ENCODE results near the gene JMJD1C. TPM values are rescaled to one million over a fixed set of nuclear protein-coding genes. Genes with fewer than 3 reads are reported as not detected.

Gene JMJD1C, protein sequence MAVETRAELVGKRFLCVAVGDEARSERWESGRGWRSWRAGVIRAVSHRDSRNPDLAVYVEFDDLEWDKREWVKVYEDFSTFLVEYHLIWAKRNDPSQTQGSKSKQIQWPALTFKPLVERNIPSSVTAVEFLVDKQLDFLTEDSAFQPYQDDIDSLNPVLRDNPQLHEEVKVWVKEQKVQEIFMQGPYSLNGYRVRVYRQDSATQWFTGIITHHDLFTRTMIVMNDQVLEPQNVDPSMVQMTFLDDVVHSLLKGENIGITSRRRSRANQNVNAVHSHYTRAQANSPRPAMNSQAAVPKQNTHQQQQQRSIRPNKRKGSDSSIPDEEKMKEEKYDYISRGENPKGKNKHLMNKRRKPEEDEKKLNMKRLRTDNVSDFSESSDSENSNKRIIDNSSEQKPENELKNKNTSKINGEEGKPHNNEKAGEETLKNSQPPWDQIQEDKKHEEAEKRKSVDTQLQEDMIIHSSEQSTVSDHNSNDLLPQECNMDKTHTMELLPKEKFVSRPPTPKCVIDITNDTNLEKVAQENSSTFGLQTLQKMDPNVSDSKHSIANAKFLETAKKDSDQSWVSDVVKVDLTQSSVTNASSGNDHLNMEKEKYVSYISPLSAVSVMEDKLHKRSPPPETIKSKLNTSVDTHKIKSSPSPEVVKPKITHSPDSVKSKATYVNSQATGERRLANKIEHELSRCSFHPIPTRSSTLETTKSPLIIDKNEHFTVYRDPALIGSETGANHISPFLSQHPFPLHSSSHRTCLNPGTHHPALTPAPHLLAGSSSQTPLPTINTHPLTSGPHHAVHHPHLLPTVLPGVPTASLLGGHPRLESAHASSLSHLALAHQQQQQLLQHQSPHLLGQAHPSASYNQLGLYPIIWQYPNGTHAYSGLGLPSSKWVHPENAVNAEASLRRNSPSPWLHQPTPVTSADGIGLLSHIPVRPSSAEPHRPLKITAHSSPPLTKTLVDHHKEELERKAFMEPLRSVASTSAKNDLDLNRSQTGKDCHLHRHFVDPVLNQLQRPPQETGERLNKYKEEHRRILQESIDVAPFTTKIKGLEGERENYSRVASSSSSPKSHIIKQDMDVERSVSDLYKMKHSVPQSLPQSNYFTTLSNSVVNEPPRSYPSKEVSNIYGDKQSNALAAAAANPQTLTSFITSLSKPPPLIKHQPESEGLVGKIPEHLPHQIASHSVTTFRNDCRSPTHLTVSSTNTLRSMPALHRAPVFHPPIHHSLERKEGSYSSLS (N-terminal part only)
- 100 to 1,000 TPM in 2 of 9 donors, 10 to 100 TPM in 7; 36.0 to 124 (median 61.4) TPM for total RNA-seq
- polyA plus RNA-seq = 10 to 100 TPM; 36.1 to 64.4 (median 48.1) TPM
- long read RNA-seq, donor 1, partial matches to known transcripts = 16 of 32 reads
- long read RNA-seq, donor 1, other reads (novel, unspliced or antisense) = 12 of 32 reads
- long read RNA-seq, donor 2, partial matches to known transcripts = 7 of 11 reads
- long read RNA-seq, donor 2, other reads (novel, unspliced or antisense) = 0 of 11 reads
- long read RNA-seq, donor 3, partial matches to known transcripts = 0 of 1 reads
- long read RNA-seq, donor 3, other reads (novel, unspliced or antisense) = 0 of 1 reads
- long read RNA-seq, donor 4, partial matches to known transcripts = 7 of 18 reads
- long read RNA-seq, donor 4, other reads (novel, unspliced or antisense) = 11 of 18 reads
- long read RNA-seq, donor 5, partial matches to known transcripts = 1 of 4 reads
- long read RNA-seq, donor 5, other reads (novel, unspliced or antisense) = 3 of 4 reads
- long read RNA-seq, donor 6, partial matches to known transcripts = 8 of 13 reads
- long read RNA-seq, donor 6, other reads (novel, unspliced or antisense) = 5 of 13 reads
- long read RNA-seq, donor 7, partial matches to known transcripts = 5 of 6 reads
- long read RNA-seq, donor 7, other reads (novel, unspliced or antisense) = 0 of 6 reads
- long read RNA-seq, donor 8, full-length matches to known transcripts = 3 of 24 reads
- long read RNA-seq, donor 8, partial matches to known transcripts = 21 of 24 reads
- long read RNA-seq, donor 8, other reads (novel, unspliced or antisense) = 0 of 24 reads
- long read RNA-seq, donor 9, partial matches to known transcripts = 14 of 17 reads
- long read RNA-seq, donor 9, other reads (novel, unspliced or antisense) = 0 of 17 reads
- long read RNA-seq, donor 10 = 0 reads

- Histone ChIP-seq H3K27ac (peak within 1 kb of the TSS; percentile 53 to 94 (median 91)), H3K36me3 (replicated peaks in 1 of 2) (no peaks in the 10 kb centered on the region), H3K4me1 (replicated peaks in 1 of 2) (peaks cover 0 to 26% of the 10 kb centered on the region in 2 donors), H3K4me3 (peak within 1 kb of the TSS; percentile 39 to 86 (median 80)), H3K9me3 (replicated peaks in 1 of 3) (no peaks in the 10 kb centered on the region), H3K27me3 (no peaks in the 10 kb centered on the region)
- 0 to 4% (median 0%) methylated on average over 10 to 99 of the region's 99 CpGs for WGBS, 4 donors
- DNase-seq = peak; percentile 78 to 84 (median 80)
- TF ChIP-seq, protein P1, sequence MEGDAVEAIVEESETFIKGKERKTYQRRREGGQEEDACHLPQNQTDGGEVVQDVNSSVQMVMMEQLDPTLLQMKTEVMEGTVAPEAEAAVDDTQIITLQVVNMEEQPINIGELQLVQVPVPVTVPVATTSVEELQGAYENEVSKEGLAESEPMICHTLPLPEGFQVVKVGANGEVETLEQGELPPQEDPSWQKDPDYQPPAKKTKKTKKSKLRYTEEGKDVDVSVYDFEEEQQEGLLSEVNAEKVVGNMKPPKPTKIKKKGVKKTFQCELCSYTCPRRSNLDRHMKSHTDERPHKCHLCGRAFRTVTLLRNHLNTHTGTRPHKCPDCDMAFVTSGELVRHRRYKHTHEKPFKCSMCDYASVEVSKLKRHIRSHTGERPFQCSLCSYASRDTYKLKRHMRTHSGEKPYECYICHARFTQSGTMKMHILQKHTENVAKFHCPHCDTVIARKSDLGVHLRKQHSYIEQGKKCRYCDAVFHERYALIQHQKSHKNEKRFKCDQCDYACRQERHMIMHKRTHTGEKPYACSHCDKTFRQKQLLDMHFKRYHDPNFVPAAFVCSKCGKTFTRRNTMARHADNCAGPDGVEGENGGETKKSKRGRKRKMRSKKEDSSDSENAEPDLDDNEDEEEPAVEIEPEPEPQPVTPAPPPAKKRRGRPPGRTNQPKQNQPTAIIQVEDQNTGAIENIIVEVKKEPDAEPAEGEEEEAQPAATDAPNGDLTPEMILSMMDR (IDR thresholded peaks at IDR 0.05) = peak in 1 of 6 experiments; percentile 14
- TF ChIP-seq POLR2A (IDR thresholded peaks at IDR 0.05) = peak; percentile 81 to 83
- intact Hi-C loops (cut with DNase I) = loop anchor here in 1 of 2 donors (10.0 kb wide), 2 partner anchors 159 to 251 kb away; no protein-coding TSS in a partner anchor
These were observed at the start of gene JMJD1C for GRCh38 chr10:63465293-63466143. JMJD1C (minus strand) TSS chr10:63465977; CDS start chr10:63465662, 315 bp downstream.

DNA sequence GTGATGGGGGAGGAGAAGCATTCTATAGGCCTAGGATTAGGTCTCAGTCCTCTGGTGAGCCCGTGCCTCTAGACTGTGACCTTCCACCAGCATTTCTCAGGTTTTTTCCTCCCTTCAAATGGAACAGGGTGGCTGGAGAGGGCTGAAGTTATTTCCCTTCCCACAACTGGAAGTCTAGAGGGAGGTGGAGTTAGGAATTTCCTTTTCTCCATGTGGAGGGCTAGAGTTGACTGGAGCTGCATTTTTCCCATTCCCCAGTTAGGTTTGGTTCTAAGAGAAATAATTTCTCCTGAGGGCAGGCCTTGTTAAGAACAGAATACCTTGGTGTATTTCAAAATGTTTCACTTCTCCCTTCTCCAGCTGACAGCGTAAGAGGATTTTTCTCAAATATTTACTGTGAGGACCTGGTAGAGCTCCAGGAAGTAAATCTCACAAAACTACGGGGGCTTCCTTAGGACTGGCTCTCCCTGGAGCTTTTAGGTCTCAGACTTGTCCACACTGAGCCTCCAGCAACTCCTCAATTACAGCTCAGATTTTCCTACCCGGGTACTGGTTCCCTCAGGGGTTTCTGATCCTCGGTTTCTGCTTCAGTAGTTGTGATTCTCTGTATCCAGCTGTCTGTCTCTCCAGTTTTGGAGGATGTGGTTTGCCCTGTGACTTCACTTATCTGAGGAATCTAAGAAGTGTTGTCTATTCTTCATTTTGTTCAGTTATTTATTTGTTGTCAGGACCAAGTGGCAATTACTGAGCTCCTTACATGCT, 49.4 kb upstream of the JMJD1C start:
- Histone ChIP-seq H3K27me3 (no peaks in the 10 kb centered on the region), H3K9me3 (replicated peaks in 1 of 3) (no peaks in the 10 kb centered on the region), H3K36me3 (replicated peaks in 1 of 2) (no peaks in the 10 kb centered on the region), H3K4me3 (no peak overlapping the region), H3K4me1 (replicated peaks in 1 of 2) (peaks cover 0 to 50% of the 10 kb centered on the region in 2 donors), H3K27ac (peak overlapping the region in 3 of 5 donors; percentile 29 to 71 (median 43))
- WGBS, 4 donors = 55 to 63% (median 59%) methylated on average over 5 of the region's 5 CpGs
- DNase-seq = no peak
- intact Hi-C loops (cut with DNase I) = loop anchor here in 1 of 2 donors (10.0 kb wide), 1 partner anchor 180 kb away; no protein-coding TSS in a partner anchor
- TF ChIP-seq POLR2A (IDR thresholded peaks at IDR 0.05) = no peak
- TF ChIP-seq, protein P1 (IDR thresholded peaks at IDR 0.05) = no peak

Data from adrenal gland (tissue), 19 donors.